ENCODE data around the gene VOPP1. TPM values are rescaled to one million over a fixed set of nuclear protein-coding genes. Genes with fewer than 3 reads are reported as not detected.

VOPP1 gene
- total RNA-seq, 1 experiment from 2014 or later: 60.2 TPM

DNA sequence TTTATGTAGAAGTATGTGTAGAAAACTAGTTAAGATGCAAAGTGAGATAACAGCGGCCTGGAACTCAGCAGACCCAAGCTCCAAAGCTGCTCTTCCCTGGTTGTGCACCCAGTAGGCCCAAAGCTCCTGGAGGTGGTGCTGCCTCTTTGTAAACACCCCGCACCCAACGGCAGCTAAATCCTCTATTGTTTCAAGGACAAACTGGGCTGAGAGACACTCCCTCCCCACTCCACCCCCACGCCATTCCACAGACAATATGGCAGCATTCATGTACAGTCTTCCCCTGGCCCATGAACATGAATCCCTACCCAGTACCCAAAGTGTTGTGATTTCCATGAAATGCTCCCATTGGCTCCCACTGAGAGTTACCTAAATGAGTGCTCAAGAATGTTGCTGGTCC lies 73.5 kb downstream of the VOPP1 start:
- no peaks in the 10 kb centered on the region for H3K4me1 ChIP-seq (ENCODE audit: insufficient read depth, low read length)
- TF ChIP-seq, protein P1, sequence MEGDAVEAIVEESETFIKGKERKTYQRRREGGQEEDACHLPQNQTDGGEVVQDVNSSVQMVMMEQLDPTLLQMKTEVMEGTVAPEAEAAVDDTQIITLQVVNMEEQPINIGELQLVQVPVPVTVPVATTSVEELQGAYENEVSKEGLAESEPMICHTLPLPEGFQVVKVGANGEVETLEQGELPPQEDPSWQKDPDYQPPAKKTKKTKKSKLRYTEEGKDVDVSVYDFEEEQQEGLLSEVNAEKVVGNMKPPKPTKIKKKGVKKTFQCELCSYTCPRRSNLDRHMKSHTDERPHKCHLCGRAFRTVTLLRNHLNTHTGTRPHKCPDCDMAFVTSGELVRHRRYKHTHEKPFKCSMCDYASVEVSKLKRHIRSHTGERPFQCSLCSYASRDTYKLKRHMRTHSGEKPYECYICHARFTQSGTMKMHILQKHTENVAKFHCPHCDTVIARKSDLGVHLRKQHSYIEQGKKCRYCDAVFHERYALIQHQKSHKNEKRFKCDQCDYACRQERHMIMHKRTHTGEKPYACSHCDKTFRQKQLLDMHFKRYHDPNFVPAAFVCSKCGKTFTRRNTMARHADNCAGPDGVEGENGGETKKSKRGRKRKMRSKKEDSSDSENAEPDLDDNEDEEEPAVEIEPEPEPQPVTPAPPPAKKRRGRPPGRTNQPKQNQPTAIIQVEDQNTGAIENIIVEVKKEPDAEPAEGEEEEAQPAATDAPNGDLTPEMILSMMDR (conservative IDR thresholded peaks at IDR 0.05; ENCODE audit: low read depth, low read length): no peak
- no peak for TF ChIP-seq EZH2phosphoT487 (IDR thresholded peaks at IDR 0.05; ENCODE audit: borderline replicate concordance, low read length)
- no peak for TF ChIP-seq EZH2 (IDR thresholded peaks at IDR 0.05; ENCODE audit: low read length, unreplicated experiment)
- no peaks in the 10 kb centered on the region for H3K9me3 ChIP-seq (ENCODE audit: low read length)
- POLR2A ChIA-PET (ENCODE audit: unreplicated experiment): no interaction called here
- CTCF ChIA-PET: no interaction called here
- H3K9me2 ChIP-seq (replicated peaks; ENCODE audit: low read length): no peaks in the 10 kb centered on the region
- intact Hi-C loops (cut with micrococcal nuclease): no loop called here
- no TSS peak for BruUV-seq (replicated peaks)
- no peak for ATAC-seq
- H3K27ac ChIP-seq (ENCODE audit: low read length): no peak overlapping the region
- no peak for DNase-seq
- no peak overlapping the region for H3K4me2 ChIP-seq (ENCODE audit: low read length)
- H4K20me1 ChIP-seq (ENCODE audit: low read length): no peaks in the 10 kb centered on the region
- H3K4me3 ChIP-seq (ENCODE audit: low read length): no peak overlapping the region
- H3F3A ChIP-seq (ENCODE audit: low read length, unreplicated experiment): no peaks in the 10 kb centered on the region
- no peaks in the 10 kb centered on the region for H3K79me2 ChIP-seq (ENCODE audit: low read length)
- H3K36me3 ChIP-seq (ENCODE audit: low read depth, low read length): no peaks in the 10 kb centered on the region
- H3K9ac ChIP-seq (ENCODE audit: low read length): no peak overlapping the region
- no peak overlapping the region for H2AFZ ChIP-seq (ENCODE audit: low read length)
- H3K27me3 ChIP-seq (ENCODE audit: low read length): no peaks in the 10 kb centered on the region

DNA sequence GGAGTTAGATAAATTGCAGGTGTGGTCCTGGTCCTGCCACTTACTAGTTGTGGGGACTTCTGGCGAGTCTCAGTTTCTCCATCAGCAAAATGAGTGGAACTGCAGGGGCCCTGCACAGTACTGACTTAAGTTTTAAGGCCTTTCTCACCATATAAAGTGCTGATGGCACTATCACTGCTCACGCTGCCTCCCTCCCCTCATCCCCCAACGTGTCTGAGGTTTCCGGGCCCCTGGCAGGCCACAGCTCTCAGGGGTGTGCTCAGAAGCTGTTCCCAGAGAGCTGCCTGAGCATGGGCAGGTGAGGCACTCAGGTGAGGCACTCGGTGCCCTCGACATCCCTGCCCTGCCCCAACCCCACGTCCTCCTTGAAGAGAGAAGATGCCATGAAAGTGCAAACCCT lies 74.2 kb downstream of the VOPP1 start:
- Histone ChIP-seq H3K36me3 (ENCODE audit: low read depth, low read length) (no peaks in the 10 kb centered on the region), H3K27ac (ENCODE audit: low read length) (no peak overlapping the region), H3K9me3 (ENCODE audit: low read length) (no peaks in the 10 kb centered on the region), H3K79me2 (ENCODE audit: low read length) (no peaks in the 10 kb centered on the region), H3K4me2 (ENCODE audit: low read length) (no peak overlapping the region), H3F3A (ENCODE audit: low read length, unreplicated experiment) (no peaks in the 10 kb centered on the region), H3K27me3 (ENCODE audit: low read length) (no peaks in the 10 kb centered on the region), H3K9me2 (replicated peaks; ENCODE audit: low read length) (no peaks in the 10 kb centered on the region), H2AFZ (ENCODE audit: low read length) (no peak overlapping the region), H4K20me1 (ENCODE audit: low read length) (no peaks in the 10 kb centered on the region), H3K9ac (ENCODE audit: low read length) (no peak overlapping the region), H3K4me1 (ENCODE audit: insufficient read depth, low read length) (no peaks in the 10 kb centered on the region), H3K4me3 (ENCODE audit: low read length) (no peak overlapping the region)
- TF ChIP-seq EZH2 (IDR thresholded peaks at IDR 0.05; ENCODE audit: low read length, unreplicated experiment) (no peak), EZH2phosphoT487 (IDR thresholded peaks at IDR 0.05; ENCODE audit: borderline replicate concordance, low read length) (no peak)
- TF ChIP-seq, protein P1 (conservative IDR thresholded peaks at IDR 0.05; ENCODE audit: low read depth, low read length): no peak
- ChIA-PET CTCF (no interaction called here), POLR2A (ENCODE audit: unreplicated experiment) (no interaction called here)
- DNase-seq (no peak), ATAC-seq (no peak)
- intact Hi-C loops (cut with micrococcal nuclease): no loop called here
- BruUV-seq (replicated peaks): no TSS peak

DNA sequence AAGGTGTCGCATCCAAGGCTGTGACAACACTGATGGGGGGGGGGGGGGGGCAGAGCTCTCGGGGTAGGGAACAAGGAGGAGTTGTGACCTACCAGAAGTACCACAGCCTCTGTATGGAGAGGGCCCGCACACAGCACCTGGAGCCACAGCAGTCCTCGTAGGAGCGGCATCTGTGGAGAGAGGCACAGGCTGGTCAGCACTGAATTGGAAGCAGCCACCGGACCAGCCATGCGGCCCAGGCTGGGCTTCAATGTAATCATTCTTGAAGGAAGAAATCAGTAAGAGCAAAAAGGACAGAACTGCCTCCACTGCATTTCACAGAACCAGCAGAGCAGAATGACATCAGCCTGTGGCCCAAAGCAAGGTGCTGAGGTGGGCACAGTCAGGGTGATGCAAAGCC lies 74.8 kb downstream of the VOPP1 start:
- no peaks in the 10 kb centered on the region for H3K9me2 ChIP-seq (replicated peaks; ENCODE audit: low read length)
- CTCF ChIA-PET: no interaction called here

More for the DNA sequence above, 74.8 kb downstream of the VOPP1 start:
- DNase-seq: no peak
- no peak overlapping the region for H3K9ac ChIP-seq (ENCODE audit: low read length)
- TF ChIP-seq EZH2phosphoT487 (IDR thresholded peaks at IDR 0.05; ENCODE audit: borderline replicate concordance, low read length): no peak
- no peak for TF ChIP-seq EZH2 (IDR thresholded peaks at IDR 0.05; ENCODE audit: low read length, unreplicated experiment)
- TF ChIP-seq, protein P1 (conservative IDR thresholded peaks at IDR 0.05; ENCODE audit: low read depth, low read length): no peak
- H3K27me3 ChIP-seq (ENCODE audit: low read length): no peaks in the 10 kb centered on the region
- no peaks in the 10 kb centered on the region for H3F3A ChIP-seq (ENCODE audit: low read length, unreplicated experiment)
- no peaks in the 10 kb centered on the region for H3K9me3 ChIP-seq (ENCODE audit: low read length)
- H3K79me2 ChIP-seq (ENCODE audit: low read length): no peaks in the 10 kb centered on the region
- H4K20me1 ChIP-seq (ENCODE audit: low read length): no peaks in the 10 kb centered on the region
- intact Hi-C loops (cut with micrococcal nuclease): no loop called here
- no peak overlapping the region for H3K27ac ChIP-seq (ENCODE audit: low read length)
- BruUV-seq (replicated peaks): no TSS peak
- H2AFZ ChIP-seq (ENCODE audit: low read length): no peak overlapping the region
- H3K4me2 ChIP-seq (ENCODE audit: low read length): no peak overlapping the region
- no peaks in the 10 kb centered on the region for H3K4me1 ChIP-seq (ENCODE audit: insufficient read depth, low read length)
- POLR2A ChIA-PET (ENCODE audit: unreplicated experiment): no interaction called here
- ATAC-seq: no peak
- H3K36me3 ChIP-seq (ENCODE audit: low read depth, low read length): no peaks in the 10 kb centered on the region
- H3K4me3 ChIP-seq (ENCODE audit: low read length): no peak overlapping the region
